Nephron progenitor cell (in vitro differentiated cells): ENCODE results near the gene KIF26B.

Source experiments
- DNase-seq: peaks from one replicate; pipeline ENCODE4 v3.0.0; 2021
- H3K27ac Mint-ChIP-seq: 2 replicates; pipeline ENCODE4 v1.8.0; 2021; ENCODE audit warnings: mild to moderate bottlenecking, moderate library complexity, mixed read lengths
- H3K27me3 Mint-ChIP-seq: 2 replicates; pipeline ENCODE4 v1.8.0; 2021; ENCODE audit warnings: mild to moderate bottlenecking, low read depth, mixed read lengths; ENCODE audit not compliant: poor library complexity
- H3K36me3 Mint-ChIP-seq: 2 replicates; pipeline ENCODE4 v1.8.0; 2021; ENCODE audit warnings: low read depth, mixed read lengths
- H3K4me1 Mint-ChIP-seq: 2 replicates; pipeline ENCODE4 v1.8.0; 2021; ENCODE audit warnings: mixed read lengths
- H3K4me3 Mint-ChIP-seq: 2 replicates; pipeline ENCODE4 v1.8.0; 2021; ENCODE audit warnings: mild to moderate bottlenecking, moderate library complexity, mixed read lengths
- H3K9me3 Mint-ChIP-seq: 2 replicates; pipeline ENCODE4 v1.8.0; 2021; ENCODE audit warnings: mild to moderate bottlenecking, moderate library complexity, mixed read lengths
- TF ChIP-seq, protein P1 (sequence below): fragments of 200-600 bp; sonication (generic); IDR thresholded peaks from 2 replicates; pipeline ENCODE4 v1.5.0; 2021; ENCODE audit warnings: antibody characterized with exemption

KIF26B gene

DNA sequence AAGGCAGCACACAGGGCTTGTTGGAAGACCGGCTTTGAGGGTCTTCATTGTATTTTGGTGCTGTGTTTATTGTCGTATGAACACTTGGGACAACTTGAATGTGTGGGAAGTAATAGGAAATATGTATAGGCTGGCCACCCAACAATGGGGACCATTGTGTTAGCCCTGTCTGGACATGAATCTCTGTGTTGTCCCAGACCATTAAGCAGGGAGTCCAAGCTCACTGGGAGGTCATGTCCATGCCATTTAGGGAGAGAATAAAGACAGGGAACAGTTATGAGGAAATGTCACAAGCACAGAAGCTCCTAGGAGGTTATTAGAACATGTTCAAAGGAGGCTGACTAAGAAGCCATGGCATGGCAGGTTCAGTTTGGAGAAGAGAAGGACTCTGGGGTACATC, 266.1 kb downstream of the KIF26B start:
- H3K27me3 Mint-ChIP-seq: peaks cover 4% of the 10 kb centered on the region
- TF ChIP-seq, protein P1, sequence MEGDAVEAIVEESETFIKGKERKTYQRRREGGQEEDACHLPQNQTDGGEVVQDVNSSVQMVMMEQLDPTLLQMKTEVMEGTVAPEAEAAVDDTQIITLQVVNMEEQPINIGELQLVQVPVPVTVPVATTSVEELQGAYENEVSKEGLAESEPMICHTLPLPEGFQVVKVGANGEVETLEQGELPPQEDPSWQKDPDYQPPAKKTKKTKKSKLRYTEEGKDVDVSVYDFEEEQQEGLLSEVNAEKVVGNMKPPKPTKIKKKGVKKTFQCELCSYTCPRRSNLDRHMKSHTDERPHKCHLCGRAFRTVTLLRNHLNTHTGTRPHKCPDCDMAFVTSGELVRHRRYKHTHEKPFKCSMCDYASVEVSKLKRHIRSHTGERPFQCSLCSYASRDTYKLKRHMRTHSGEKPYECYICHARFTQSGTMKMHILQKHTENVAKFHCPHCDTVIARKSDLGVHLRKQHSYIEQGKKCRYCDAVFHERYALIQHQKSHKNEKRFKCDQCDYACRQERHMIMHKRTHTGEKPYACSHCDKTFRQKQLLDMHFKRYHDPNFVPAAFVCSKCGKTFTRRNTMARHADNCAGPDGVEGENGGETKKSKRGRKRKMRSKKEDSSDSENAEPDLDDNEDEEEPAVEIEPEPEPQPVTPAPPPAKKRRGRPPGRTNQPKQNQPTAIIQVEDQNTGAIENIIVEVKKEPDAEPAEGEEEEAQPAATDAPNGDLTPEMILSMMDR: no peak
- no peak overlapping the region for H3K27ac Mint-ChIP-seq
- peaks cover 44% of the 10 kb centered on the region for H3K36me3 Mint-ChIP-seq
- no peak for DNase-seq
- H3K4me1 Mint-ChIP-seq: peaks cover 67% of the 10 kb centered on the region
- H3K4me3 Mint-ChIP-seq: no peak overlapping the region
- H3K9me3 Mint-ChIP-seq: peaks cover 12% of the 10 kb centered on the region

DNA sequence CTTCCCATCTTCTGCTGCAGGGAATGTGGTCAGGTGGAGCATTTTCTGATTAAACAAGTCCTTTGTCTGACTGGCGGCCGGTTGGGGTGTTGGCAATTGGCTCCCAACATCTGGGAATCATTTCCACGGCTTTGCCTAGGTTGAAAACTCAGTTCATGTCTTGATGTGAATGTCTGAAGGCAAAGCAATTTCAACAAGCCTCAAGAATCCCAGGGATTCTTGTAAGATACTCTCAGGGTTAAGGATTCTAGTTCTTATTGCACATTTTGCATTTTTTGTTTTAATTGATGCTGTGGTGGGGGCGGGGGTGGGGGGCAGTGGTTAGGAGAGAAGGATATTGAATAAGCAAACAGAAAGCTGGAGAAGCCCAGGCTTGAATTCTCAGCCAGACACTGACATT, 273.9 kb downstream of the KIF26B start:
- Mint-ChIP-seq H3K4me3 (no peak overlapping the region), H3K27ac (peak overlapping the region; percentile 72)

DNA sequence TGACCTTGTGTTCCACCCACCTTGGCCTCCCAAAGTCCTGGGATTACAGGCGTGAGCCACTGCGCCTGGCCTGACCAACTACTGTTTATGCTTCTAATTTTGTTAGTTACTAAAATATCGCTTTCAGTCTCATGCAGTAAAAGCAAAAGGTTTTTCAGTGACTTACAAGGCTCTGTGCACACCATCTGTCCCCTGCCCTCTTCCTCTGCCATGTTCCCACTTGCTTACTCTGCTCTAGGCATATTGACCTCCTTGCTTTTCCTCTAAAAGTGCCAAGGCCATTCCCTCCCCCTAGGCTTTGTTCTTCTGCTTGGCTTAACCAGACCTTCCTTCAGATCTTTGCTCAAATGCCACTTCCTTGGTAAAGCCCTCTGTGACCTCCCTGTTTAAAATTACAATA, 276.9 kb downstream of the KIF26B start:
- H3K27ac Mint-ChIP-seq: peak overlapping the region; percentile 52
- H3K27me3 Mint-ChIP-seq: no peaks in the 10 kb centered on the region
- H3K4me1 Mint-ChIP-seq: peaks cover 53% of the 10 kb centered on the region
- DNase-seq: no peak
- peaks cover 10% of the 10 kb centered on the region for H3K9me3 Mint-ChIP-seq
- peaks cover 45% of the 10 kb centered on the region for H3K36me3 Mint-ChIP-seq
- TF ChIP-seq, protein P1: no peak
- no peak overlapping the region for H3K4me3 Mint-ChIP-seq

More for the DNA sequence above, 273.9 kb downstream of the KIF26B start:
- DNase-seq: no peak
- TF ChIP-seq, protein P1: no peak
- Mint-ChIP-seq H3K36me3 (peaks cover 55% of the 10 kb centered on the region), H3K27me3 (no peaks in the 10 kb centered on the region), H3K4me1 (peaks cover 53% of the 10 kb centered on the region), H3K9me3 (peaks cover 23% of the 10 kb centered on the region)

DNA sequence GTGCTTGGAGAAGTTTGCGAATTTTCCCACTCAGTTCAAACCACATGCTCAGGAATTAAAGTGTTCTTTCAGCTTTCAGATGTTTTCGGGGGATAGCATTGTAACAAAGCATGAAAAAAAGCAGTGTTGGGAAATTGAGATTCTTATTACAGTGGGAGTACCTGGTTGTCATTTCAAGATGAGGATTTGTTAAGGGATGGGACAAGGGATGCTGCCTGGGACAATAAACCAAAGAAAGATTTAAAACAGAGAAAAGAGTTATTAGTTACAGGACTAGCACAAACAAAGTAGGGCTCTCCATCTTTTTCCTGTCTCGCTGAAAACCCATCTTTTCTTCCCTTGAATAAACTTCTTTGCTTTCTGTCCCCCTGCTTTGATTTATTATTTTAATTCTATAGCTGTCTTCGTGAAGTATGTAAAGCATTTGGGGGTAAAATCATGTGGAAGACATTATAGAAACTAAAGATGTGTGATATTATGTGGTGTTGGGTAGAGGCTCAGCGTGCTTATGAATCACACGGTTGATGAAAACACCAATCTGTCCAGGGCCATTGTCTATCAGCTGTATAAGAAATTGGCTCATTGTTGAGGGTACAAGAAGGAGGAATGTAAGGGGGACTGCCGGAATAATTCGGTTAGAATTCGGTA, 277.6 kb downstream of the KIF26B start:
- TF ChIP-seq, protein P1: no peak
- Mint-ChIP-seq H3K4me3 (no peak overlapping the region), H3K4me1 (peaks cover 55% of the 10 kb centered on the region), H3K9me3 (peaks cover 13% of the 10 kb centered on the region), H3K27ac (peak overlapping the region; percentile 52), H3K36me3 (peaks cover 46% of the 10 kb centered on the region), H3K27me3 (no peaks in the 10 kb centered on the region)
- no peak for DNase-seq

DNA sequence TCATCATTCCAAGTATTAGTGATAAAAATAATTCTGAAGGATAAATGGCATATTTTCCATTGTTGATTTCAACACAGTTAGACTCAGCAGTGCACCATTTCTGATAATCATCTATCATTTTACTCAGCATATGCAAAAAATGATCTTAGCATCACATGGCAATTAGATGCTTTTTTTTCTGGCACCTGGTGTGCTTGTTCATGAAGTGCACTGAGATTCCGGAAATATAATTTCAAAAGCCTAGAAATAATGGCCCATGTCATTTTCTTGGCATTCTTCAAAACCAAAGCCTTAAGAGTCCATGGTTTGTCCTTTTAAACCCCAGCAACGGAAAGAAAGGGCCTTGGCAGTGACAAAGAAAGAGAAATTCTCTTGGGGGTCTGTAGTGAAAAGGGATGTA, 278.8 kb downstream of the KIF26B start:
- TF ChIP-seq, protein P1: no peak

DNA sequence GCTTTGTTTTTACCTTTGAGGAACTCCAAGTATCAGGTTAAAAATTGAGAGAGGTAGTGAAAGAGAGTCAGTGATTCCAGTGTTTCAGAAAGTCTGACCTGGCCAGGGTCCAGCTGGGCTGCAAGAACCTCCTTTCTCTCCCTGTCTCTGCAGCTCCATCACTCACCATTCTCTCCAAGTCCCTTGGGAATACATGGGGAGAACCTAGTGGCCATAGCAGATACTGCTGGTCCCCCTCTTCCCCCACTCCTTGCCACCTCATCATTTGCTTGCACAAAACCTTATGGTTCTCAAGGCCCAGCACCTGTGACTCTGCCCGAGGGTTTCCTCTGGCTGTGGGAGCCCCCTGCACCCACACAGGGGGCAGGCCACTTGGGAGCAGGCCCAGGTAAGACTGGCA, 279.5 kb downstream of the KIF26B start:
- no peaks in the 10 kb centered on the region for H3K27me3 Mint-ChIP-seq
- no peak for DNase-seq
- peaks cover 50% of the 10 kb centered on the region for H3K36me3 Mint-ChIP-seq
- no peak overlapping the region for H3K27ac Mint-ChIP-seq
- H3K9me3 Mint-ChIP-seq: peaks cover 13% of the 10 kb centered on the region
- peaks cover 51% of the 10 kb centered on the region for H3K4me1 Mint-ChIP-seq
- H3K4me3 Mint-ChIP-seq: no peak overlapping the region
- TF ChIP-seq, protein P1: no peak

More for the DNA sequence above, 278.8 kb downstream of the KIF26B start:
- Mint-ChIP-seq H3K4me3 (no peak overlapping the region), H3K36me3 (peaks cover 49% of the 10 kb centered on the region), H3K27ac (no peak overlapping the region), H3K9me3 (peaks cover 13% of the 10 kb centered on the region), H3K4me1 (peaks cover 55% of the 10 kb centered on the region), H3K27me3 (no peaks in the 10 kb centered on the region)
- no peak for DNase-seq
